Smooth muscle cell (in vitro differentiated cells): ENCODE results near the gene EGFL8. TPM values are rescaled to one million over a fixed set of nuclear protein-coding genes. Genes with fewer than 3 reads are reported as not detected.

ENCODE experiments used
- DNase-seq: peaks from one replicate; lab custom pipeline; 2025; ENCODE audit not compliant: unreplicated experiment; lab: John Stamatoyannopoulos, UW
- H2AFZ ChIP-seq: fragments of 200-600 bp; sonication (generic); 2 replicates; pipeline ENCODE4 v1.6.0; 2016; ENCODE audit warnings: antibody characterized with exemption, low read depth, mild to moderate bottlenecking
- H3F3A ChIP-seq: fragments of 200-600 bp; sonication (generic); 2 replicates; pipeline ENCODE4 v1.6.0; 2017; ENCODE audit warnings: antibody characterized with exemption, low read depth
- H3K27ac ChIP-seq: fragments of 200-600 bp; sonication (generic); 2 replicates; pipeline ENCODE4 v1.5.1; 2016; ENCODE audit warnings: low read depth, mild to moderate bottlenecking
- H3K27me3 ChIP-seq: fragments of 200-600 bp; sonication (generic); 2 replicates; pipeline ENCODE4 v1.6.1; 2016; ENCODE audit warnings: low read depth, mild to moderate bottlenecking
- H3K36me3 ChIP-seq: fragments of 200-600 bp; sonication (generic); 2 replicates; pipeline ENCODE4 v1.5.1; 2016; ENCODE audit warnings: low read depth
- H3K4me1 ChIP-seq: fragments of 200-600 bp; sonication (generic); 2 replicates; pipeline ENCODE4 v1.5.1; 2016; ENCODE audit warnings: low read depth
- H3K4me2 ChIP-seq: fragments of 200-600 bp; sonication (generic); 2 replicates; pipeline ENCODE4 v1.6.0; 2016; ENCODE audit warnings: mild to moderate bottlenecking
- H3K4me3 ChIP-seq: fragments of 200-600 bp; sonication (generic); 2 replicates; pipeline ENCODE4 v1.5.1; 2016; ENCODE audit warnings: mild to moderate bottlenecking
- H3K79me2 ChIP-seq: fragments of 200-600 bp; sonication (generic); 2 replicates; pipeline ENCODE4 v1.6.0; 2016; ENCODE audit warnings: low read depth, mild to moderate bottlenecking
- H3K9ac ChIP-seq: fragments of 200-600 bp; sonication (generic); 2 replicates; pipeline ENCODE4 v1.6.0; 2016; ENCODE audit warnings: low read depth
- H3K9me3 ChIP-seq: fragments of 200-600 bp; sonication (generic); replicated peaks from 2 replicates; pipeline ENCODE4 v1.5.1; 2016; ENCODE audit warnings: low read depth
- H4K20me1 ChIP-seq: fragments of 200-600 bp; sonication (generic); 2 replicates; pipeline ENCODE4 v1.6.0; 2016; ENCODE audit warnings: low read depth
- WGBS: methylation state at CpG from one replicate; pipeline ENCODE4 v1.1.7; 2016; ENCODE audit warnings: low lambda C conversion rate; 5-methylcytosine and 5-hydroxymethylcytosine counted together
- polyA plus RNA-seq: library from polyadenylated mRNA; unstranded; fragments of >200 nt; fragmentation: Nextera tagmentation; extraction: Ambion mirVana; gene quantifications from 2 replicates; pipeline ENCODE4 v1.2.1, GENCODE V29; 2016
- total RNA-seq: library from RNA; depleted of rRNA; stranded (reverse); fragments of >200 nt; gene quantifications from 2 replicates; pipeline ENCODE4 v1.2.3, GENCODE V29; 2014
- TF ChIP-seq, protein P1 (sequence below): fragments of 200-600 bp; sonication (generic); IDR thresholded peaks from 2 replicates; pipeline ENCODE4 v1.5.1; 2017; ENCODE audit warnings: borderline replicate concordance, mild to moderate bottlenecking, antibody characterized with exemption; ENCODE audit not compliant: insufficient read depth, poor library complexity, severe bottlenecking

The EGFL8 gene
- total and polyA plus RNA-seq, 2 experiments from 2014 or later: 4.3 to 5.6 TPM

DNA sequence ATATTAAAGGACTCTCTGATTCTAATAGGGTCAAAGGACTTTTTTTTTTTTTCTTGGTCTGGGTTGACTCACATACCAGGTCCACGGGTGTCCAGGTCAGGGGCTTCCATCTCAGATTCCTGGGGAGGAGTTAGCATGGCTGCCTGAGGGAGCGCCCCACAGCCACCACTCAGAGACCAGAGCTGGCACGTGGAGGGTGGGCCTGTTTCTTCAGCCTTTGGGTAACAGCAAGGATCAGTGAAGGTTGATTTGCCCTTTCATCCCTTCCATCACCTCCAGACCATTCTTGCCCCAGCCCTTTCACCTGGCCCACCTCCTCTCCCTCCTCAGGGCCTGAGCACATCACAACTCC, 33.9 kb downstream of the EGFL8 start:
- peaks cover 8% of the 10 kb centered on the region for H3K4me1 ChIP-seq
- TF ChIP-seq, protein P1, sequence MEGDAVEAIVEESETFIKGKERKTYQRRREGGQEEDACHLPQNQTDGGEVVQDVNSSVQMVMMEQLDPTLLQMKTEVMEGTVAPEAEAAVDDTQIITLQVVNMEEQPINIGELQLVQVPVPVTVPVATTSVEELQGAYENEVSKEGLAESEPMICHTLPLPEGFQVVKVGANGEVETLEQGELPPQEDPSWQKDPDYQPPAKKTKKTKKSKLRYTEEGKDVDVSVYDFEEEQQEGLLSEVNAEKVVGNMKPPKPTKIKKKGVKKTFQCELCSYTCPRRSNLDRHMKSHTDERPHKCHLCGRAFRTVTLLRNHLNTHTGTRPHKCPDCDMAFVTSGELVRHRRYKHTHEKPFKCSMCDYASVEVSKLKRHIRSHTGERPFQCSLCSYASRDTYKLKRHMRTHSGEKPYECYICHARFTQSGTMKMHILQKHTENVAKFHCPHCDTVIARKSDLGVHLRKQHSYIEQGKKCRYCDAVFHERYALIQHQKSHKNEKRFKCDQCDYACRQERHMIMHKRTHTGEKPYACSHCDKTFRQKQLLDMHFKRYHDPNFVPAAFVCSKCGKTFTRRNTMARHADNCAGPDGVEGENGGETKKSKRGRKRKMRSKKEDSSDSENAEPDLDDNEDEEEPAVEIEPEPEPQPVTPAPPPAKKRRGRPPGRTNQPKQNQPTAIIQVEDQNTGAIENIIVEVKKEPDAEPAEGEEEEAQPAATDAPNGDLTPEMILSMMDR: no peak
- no peak for DNase-seq
- H3F3A ChIP-seq: peaks cover 23% of the 10 kb centered on the region
- no peak overlapping the region for H3K4me2 ChIP-seq
- no peaks in the 10 kb centered on the region for H4K20me1 ChIP-seq
- WGBS: 83% methylated on average over 3 of the region's 3 CpGs
- no peaks in the 10 kb centered on the region for H3K36me3 ChIP-seq
- H3K79me2 ChIP-seq: no peaks in the 10 kb centered on the region
- no peaks in the 10 kb centered on the region for H3K27me3 ChIP-seq
- H3K9ac ChIP-seq: no peak overlapping the region
- H3K27ac ChIP-seq: no peak overlapping the region
- no peaks in the 10 kb centered on the region for H3K9me3 ChIP-seq
- no peak overlapping the region for H2AFZ ChIP-seq
- H3K4me3 ChIP-seq: no peak overlapping the region

- no peaks in the 10 kb centered on the region for H3K36me3 ChIP-seq
- H2AFZ ChIP-seq: no peak overlapping the region
- no peak for DNase-seq
- no peaks in the 10 kb centered on the region for H3K9me3 ChIP-seq
- H3K4me2 ChIP-seq: no peak overlapping the region
- H3F3A ChIP-seq: peaks cover 19% of the 10 kb centered on the region
- TF ChIP-seq, protein P1: no peak
- H3K9ac ChIP-seq: no peak overlapping the region
- no peak overlapping the region for H3K4me3 ChIP-seq
- no peak overlapping the region for H3K27ac ChIP-seq
- H4K20me1 ChIP-seq: no peaks in the 10 kb centered on the region
- peaks cover 8% of the 10 kb centered on the region for H3K4me1 ChIP-seq
- no peaks in the 10 kb centered on the region for H3K27me3 ChIP-seq
- 91% methylated on average over 17 of the region's 17 CpGs for WGBS
- no peaks in the 10 kb centered on the region for H3K79me2 ChIP-seq
Observed at GRCh38 chr6:32198866-32199265, 34.5 kb downstream of the EGFL8 start.

GRCh38 chr6:32200711-32201475, 36.5 kb downstream of the EGFL8 start:
- H3K27me3 ChIP-seq: peaks cover 7% of the 10 kb centered on the region
- H3K4me3 ChIP-seq: no peak overlapping the region
- TF ChIP-seq, protein P1: no peak
- no peak overlapping the region for H3K9ac ChIP-seq
- H3K27ac ChIP-seq: no peak overlapping the region
- no peaks in the 10 kb centered on the region for H3K79me2 ChIP-seq
- no peak overlapping the region for H3K4me2 ChIP-seq
- H3K4me1 ChIP-seq: peaks cover 3% of the 10 kb centered on the region
- no peaks in the 10 kb centered on the region for H3K36me3 ChIP-seq
- no peak for DNase-seq
- no peak overlapping the region for H2AFZ ChIP-seq
- H3K9me3 ChIP-seq: no peaks in the 10 kb centered on the region
- 86% methylated on average over 13 of the region's 13 CpGs for WGBS
- H3F3A ChIP-seq: peaks cover 5% of the 10 kb centered on the region
- no peaks in the 10 kb centered on the region for H4K20me1 ChIP-seq

DNA sequence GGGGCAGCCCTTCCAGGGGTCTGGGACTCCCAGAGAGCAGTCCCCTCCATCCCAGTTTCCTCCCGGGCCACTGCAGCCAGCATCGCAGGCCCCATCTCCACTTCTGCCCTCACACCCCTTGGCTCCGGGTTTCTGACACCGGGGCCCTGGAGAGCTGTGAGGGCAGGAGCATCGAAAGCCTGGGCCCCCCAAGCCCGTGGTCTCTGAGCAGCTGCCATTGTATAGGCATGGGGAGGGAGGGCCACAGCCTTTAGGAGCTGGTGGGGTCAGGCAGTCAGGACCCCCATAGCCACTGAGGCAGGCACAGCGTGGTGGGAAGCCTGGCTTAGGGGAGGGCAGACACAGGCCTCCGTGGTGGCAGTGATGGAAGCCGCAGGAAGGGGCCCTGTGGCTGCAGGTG, 37.8 kb downstream of the EGFL8 start:
- Histone ChIP-seq H3K9ac (no peak overlapping the region), H3K4me3 (no peak overlapping the region), H3K36me3 (no peaks in the 10 kb centered on the region), H3K27ac (no peak overlapping the region), H3K79me2 (no peaks in the 10 kb centered on the region), H3K9me3 (no peaks in the 10 kb centered on the region), H3K4me1 (no peaks in the 10 kb centered on the region), H2AFZ (no peak overlapping the region), H3F3A (peaks cover 3% of the 10 kb centered on the region), H3K4me2 (no peak overlapping the region), H4K20me1 (no peaks in the 10 kb centered on the region), H3K27me3 (peaks cover 7% of the 10 kb centered on the region)
- 89% methylated on average over 9 of the region's 9 CpGs for WGBS
- DNase-seq: no peak
- TF ChIP-seq, protein P1: no peak
